ENCODE data around the gene VCPKMT.

DNA sequence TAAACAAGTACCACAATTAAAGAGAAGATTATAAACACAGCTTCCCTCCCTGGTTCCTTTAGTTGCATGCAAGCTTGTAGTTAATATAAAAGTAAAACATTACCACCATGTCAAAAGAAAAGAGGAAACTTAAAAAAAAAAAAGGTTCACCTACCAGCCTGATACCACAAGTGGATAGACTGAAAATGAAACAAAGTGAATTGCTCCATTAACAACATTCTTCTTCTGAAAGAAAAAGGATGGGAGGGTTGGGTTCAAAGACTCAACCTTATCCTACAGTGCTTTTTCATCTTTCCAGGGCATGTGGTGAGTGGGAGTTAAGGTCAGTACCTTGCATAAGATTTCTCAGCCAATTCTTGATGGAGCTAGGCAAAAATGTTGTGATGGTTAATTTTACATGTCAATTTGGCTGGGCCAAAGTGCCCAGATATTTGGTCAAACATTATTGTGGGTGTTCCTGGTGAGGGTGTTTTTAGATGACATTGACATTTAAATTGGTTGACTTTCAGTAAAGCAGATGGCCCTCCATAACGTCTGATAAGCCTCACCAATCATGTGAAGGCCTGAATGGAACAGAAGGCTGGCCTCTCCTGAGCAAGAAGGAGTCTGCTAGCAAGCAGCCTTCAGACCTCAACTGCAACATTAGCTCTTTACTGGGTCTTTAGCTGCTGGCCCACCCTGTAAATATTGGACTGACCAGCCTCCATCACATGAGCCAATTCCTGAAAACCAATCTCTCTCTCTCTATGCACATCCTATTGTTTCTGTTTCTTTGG lies 28.8 kb downstream of the VCPKMT start:
- TF ChIP-seq, protein P1, sequence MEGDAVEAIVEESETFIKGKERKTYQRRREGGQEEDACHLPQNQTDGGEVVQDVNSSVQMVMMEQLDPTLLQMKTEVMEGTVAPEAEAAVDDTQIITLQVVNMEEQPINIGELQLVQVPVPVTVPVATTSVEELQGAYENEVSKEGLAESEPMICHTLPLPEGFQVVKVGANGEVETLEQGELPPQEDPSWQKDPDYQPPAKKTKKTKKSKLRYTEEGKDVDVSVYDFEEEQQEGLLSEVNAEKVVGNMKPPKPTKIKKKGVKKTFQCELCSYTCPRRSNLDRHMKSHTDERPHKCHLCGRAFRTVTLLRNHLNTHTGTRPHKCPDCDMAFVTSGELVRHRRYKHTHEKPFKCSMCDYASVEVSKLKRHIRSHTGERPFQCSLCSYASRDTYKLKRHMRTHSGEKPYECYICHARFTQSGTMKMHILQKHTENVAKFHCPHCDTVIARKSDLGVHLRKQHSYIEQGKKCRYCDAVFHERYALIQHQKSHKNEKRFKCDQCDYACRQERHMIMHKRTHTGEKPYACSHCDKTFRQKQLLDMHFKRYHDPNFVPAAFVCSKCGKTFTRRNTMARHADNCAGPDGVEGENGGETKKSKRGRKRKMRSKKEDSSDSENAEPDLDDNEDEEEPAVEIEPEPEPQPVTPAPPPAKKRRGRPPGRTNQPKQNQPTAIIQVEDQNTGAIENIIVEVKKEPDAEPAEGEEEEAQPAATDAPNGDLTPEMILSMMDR (IDR thresholded peaks at IDR 0.05; ENCODE audit: low read depth, low read length, missing input control) = no peak
- no peak for TF ChIP-seq RXRA (IDR thresholded peaks at IDR 0.05)
- no peak for TF ChIP-seq MAX (IDR thresholded peaks at IDR 0.05)
- TF ChIP-seq GABPA (IDR thresholded peaks at IDR 0.05 in 1 of 2, conservative IDR thresholded peaks at IDR 0.05 in 1 of 2) = no peak
- TF ChIP-seq REST (IDR thresholded peaks at IDR 0.05) = no peak
- no peak for TF ChIP-seq FOXA1 (IDR thresholded peaks at IDR 0.05)
- no peak for TF ChIP-seq RAD21 (IDR thresholded peaks at IDR 0.05)
- TF ChIP-seq HNF4A (conservative IDR thresholded peaks at IDR 0.05) = no peak
- TF ChIP-seq, protein P2, sequence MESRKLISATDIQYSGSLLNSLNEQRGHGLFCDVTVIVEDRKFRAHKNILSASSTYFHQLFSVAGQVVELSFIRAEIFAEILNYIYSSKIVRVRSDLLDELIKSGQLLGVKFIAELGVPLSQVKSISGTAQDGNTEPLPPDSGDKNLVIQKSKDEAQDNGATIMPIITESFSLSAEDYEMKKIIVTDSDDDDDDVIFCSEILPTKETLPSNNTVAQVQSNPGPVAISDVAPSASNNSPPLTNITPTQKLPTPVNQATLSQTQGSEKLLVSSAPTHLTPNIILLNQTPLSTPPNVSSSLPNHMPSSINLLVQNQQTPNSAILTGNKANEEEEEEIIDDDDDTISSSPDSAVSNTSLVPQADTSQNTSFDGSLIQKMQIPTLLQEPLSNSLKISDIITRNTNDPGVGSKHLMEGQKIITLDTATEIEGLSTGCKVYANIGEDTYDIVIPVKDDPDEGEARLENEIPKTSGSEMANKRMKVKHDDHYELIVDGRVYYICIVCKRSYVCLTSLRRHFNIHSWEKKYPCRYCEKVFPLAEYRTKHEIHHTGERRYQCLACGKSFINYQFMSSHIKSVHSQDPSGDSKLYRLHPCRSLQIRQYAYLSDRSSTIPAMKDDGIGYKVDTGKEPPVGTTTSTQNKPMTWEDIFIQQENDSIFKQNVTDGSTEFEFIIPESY (IDR thresholded peaks at IDR 0.05) = no peak
- no peak for TF ChIP-seq YY1 (IDR thresholded peaks at IDR 0.05)

Measured in liver (tissue), 3 donors.